ENCODE data around the gene BICC1.

The BICC1 gene

DNA sequence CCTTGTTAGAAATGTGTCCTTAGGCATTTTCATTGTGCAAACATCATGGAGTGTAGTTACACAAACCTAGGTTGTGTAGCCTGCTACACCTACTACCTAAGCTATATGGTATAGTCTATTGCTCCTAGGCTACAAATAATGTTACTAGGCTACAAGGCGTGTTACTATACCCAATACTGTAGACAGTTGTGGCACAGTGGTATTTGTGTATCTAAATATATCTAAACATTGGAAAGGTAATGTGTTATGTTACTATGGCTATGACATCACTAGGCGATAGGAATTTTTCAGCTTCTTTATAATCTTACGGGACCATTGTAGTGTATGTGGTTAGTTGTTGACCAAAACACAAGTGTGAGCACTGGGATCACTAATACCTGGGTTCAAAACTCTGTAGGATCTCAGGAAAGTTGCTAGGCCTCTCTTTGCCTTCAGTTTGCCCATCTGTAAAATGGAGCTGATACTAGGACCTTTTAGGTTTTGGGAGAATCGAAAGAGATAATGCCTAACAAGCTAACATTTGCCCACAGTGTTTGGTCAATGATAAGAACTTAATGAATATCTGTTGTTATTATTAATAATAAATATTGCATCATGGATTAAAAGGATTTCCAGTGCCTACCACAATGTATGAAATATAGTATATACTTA lies 2.7 kb downstream of the BICC1 start:
- DNase-seq = no peak

DNA sequence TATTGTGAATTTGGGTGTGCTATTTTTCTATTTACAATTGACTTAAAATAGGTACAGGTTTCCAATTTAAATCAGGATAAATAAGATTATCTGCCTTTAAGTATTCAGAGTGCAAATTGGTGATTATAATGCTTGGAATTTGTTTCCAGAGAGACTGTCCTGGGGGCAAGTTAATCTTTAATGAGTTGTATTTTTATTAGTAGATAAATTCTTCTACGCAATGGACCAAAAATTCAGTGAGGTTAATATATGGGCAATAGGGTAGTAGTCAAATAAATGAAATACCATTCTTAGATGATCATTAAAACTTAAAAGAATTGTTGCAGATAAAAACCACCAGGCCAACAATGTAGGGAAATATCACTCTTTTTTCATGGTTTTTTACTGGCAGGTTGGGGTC lies 3.4 kb downstream of the BICC1 start:
- DNase-seq = no peak

DNA sequence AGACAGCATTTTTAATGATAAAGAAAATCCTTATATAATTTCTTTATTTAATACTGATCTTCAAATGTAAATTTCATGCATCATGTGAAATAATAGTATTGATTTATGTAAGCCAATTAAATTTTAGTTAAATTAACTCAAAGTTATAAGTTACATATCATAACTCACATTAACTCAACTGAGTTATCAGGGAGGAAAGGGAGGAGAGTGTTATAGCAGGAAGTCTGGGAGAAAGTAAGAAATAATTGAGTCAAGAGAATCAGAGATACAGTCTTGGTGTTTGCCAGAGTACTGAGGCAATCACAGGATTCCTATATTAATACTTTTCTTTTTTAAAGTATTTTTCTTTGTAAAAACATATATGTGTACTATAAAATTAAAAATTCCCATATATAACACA lies 4.0 kb downstream of the BICC1 start:
- no peak for DNase-seq

DNA sequence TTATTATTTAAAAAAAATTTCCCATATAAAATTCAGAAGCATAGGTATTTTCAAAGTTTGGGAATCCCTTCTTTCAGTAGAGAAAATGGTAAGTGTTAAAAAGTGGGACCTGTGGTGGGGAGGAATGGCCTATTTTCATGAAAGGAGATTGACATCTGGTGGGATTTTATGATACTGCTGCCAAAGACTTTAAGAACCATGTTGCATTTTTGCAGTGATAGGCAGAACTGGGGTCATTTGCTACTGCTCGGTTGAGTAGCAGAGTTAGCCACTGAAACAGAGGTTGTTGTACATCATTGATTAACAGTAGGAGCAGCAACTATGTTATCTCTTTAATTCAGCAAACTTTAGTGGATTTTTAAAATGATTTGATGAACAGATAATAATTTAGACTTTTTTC lies 4.4 kb downstream of the BICC1 start:
- DNase-seq = no peak

DNA sequence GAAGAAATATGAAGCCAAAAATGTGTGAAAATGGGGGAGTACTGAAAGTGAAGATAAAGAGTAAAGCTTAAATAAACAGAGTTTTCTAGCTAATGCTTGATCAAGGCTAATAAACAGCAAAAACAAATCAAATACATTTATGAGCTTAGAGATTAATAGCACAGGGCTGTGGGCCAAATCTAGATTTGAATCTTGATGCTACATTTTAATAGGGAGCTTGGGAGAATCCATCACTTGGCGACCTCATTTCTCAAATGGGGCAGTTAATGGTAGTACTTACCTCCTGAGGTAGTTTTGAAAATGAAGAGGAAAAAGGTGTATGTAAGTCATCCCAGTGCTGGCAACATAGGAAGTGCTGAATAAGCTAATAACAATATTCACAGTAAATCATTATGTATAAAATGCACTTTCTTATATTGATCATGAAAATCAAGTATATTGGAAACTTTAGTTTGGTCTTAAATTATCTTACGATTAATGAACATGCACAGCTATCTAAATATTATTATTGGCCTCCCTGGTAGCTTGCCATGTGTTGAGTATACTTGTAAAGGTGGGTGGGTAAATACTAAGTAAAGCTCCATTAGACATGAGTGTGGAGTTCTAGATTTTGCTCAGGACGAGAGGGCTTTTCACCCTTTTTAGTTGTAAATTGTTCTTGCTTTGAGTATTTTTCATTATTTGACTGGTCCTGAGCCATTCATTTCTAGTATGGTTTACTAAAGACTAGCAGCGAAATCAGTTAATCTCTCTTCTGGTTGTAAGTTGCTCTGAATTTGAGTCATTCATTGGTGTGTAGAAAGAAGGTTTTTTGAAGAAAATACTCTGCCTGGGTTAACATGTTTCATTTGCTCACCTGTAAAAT lies 5.1 kb downstream of the BICC1 start:
- no peak for DNase-seq

DNA sequence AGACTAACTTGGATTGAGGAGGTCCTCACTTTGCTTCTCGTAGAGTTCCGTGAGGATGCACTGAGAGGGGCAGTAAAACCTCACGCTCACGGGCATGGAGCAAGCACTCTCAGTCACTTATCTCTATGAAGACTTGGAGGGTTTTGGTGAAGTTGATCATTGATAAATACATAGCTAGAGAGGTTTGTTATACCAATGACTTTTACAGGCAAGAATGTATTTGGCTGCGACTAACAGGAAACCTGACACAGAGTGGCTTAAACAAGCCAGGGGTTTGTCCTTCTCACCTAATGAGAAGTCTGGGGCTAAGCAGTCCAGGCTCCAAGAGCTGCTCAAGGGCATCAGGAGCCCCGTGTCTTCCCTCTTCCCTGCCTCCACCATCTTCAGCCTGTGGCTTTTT lies 6.1 kb downstream of the BICC1 start:
- DNase-seq = no peak

DNA sequence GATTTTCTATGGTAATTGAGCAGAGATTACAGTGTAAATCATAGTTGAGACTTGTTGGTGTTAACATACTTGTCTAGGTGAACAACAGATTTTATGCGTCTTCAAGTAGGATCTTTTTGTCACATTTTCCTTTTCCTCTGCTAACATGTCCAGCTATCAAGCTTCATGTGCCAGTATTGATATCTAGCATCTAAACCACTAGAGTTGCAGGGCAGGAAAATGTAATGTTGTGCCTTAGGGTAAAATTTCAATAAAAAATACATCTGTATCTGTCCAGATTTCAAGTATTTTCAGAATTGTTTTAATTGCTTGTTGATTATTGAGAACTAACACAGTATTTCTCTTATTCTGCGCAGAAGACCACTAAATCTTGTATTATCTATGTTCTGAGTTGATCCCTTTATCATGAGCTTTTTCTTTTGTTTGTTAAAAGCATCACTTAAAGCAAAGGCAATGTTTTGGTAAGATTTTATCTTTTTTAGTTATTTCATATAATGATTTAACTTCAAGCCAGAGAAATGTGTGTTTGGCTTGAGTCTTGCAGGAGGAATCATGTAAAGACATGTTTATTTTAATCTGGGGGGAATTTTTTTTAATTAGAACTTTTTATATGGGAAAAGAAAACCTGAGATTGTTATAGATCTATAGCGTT lies 16.5 kb downstream of the BICC1 start:
- DNase-seq = no peak

DNA sequence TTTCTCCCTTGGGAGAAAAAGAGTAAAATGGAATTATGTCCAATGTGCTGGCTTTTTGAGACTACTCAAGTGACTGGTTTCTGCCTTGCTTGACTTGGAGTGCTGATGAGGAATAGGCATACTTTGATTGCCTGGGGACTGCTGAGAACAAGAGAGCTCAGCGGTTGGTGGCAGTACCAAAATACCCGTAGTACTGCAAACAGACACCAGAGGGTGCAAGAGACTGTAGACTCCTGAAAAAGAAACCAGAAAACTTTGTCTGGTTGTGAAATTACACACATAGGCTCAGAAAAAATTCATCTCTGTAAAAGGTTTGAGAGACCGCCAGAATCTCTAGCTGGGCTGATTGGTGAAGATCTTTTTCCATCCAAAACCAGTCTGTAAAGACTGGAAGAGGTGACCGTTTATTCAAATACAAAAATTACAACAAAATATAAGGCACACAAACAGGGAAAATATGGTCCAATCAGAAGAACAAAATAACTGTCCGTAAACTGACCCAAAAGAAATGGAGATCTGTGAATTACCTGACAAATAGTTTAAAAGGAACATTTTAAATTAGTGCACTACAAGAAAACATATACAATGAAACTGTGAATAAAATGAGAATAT lies 18.5 kb downstream of the BICC1 start:
- peak; percentile 22 for DNase-seq

DNA sequence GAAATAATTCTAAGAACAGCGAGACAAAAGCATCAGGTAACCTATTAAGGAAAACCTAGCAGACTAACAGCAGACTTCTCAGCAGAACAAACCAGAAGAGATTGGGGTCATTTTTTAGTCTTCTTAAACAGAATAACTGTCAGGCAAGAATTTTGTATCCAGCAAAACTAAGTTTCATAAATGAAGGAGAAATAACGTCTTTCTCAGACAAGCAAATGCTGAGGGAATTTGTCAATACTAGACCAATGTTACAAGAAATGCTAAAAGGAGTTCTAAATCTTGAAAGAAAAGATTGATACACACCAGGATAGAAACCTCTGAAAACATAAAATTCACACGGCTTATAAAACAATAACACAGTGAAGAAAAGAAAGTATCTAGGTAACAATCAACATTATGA lies 22.6 kb downstream of the BICC1 start:
- no peak for DNase-seq

DNA sequence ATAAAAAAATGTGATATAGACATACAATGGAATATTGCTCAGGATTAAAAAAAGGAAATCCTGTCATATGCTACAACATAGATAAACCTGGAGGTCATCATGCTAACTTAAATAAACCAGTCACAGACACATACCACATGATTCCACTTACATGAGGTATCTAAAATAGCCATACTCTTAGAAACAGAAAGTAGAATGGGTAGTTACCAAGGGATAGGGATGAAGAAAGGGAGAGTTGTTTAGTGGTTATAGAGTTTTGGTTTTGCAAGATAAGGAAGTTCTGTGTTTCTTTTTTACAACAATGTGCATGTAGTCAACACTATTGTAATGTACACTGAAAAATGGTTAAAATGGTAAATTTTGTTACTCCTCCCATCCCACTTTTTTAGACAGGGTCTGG lies 30.5 kb downstream of the BICC1 start:
- no peak for DNase-seq

DNA sequence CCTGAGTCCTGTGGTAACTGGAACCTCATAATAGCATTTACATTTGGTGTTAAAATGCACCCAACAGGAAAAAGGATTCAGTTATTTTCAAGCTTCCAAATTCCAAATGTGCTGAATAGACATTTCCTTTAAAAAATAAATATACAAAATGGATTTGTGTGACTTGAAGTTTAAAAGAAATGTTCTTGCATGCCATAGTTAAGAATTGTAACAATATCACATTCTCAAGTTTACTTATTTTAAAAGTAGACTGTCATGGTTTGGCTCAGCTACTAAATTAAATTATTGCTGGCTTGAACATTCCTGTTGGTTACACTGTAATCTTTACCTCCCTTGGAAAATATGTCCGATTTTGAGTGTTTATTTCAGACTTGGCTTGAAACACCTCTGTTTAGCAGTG lies 31.5 kb downstream of the BICC1 start:
- DNase-seq = no peak

DNA sequence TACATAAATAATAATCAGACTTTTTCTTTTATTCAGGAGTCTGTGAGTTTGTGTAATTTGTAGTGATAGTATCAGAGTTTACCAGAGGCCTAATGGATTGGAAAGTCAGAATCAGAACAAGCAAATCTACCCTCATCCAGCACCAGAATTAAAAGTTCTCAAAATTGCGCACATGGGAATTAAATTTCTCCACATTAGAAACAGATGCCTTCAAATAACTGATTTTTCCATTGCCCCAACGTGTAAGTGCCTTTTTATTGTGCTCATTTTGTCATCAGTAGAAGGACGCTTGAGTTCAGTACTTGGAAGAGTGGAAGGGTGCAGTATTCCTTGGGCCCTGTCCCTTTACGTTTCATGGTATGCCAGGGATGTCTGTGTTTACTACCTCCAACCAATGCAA lies 32.8 kb downstream of the BICC1 start:
- no peak for DNase-seq

DNA sequence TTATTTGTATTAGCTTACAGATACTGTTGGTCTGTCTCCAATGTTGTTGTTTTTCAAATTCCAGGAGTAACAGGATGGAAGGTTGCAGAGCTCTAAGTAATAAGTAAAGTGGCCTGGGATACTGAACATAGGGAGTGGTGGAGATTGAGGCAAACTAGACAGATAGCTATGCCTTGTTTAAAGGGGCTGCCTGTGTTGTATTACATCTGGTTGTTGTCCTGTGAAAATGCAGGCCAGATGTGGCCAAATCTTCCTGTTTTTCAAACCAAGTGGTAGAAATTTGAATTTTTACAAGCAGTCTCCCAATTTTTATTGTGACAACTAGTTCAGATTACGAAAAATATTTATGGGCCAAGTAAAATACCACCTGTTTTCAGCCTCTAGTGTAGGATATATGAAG lies 33.5 kb downstream of the BICC1 start:
- DNase-seq = no peak

DNA sequence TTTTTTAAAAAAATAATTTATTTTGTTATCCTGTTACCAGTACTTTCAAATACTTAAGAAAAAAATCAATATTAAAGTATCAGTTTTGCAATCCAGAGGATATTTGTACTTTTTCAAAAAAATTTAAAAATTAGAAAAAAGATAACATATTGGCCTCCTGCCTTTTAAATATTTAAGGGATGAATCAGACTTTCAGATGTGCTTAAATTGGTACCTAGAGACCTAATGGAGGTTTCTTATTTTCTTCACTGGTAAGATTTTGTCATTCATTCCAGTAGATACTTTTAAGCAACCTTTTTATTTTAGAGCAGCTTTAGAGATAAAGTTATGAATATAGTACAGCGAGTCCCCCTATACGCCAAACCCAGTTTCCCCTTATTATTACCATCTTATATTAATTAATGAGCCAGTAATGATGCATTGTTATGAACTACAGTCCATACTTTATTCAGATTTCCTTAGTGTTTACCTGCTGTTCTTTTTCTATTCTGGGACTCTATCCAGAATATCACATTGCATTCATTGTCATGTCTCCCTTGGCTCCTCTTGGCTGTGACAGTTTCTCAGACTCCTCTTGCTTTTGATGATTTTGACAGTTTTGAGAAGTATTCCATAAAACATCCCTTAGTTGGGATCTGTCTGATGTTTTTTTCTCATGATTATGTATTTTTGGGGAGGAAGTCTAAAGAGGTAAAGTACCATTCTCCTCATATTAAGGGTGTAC lies 34.2 kb downstream of the BICC1 start:
- DNase-seq = no peak

DNA sequence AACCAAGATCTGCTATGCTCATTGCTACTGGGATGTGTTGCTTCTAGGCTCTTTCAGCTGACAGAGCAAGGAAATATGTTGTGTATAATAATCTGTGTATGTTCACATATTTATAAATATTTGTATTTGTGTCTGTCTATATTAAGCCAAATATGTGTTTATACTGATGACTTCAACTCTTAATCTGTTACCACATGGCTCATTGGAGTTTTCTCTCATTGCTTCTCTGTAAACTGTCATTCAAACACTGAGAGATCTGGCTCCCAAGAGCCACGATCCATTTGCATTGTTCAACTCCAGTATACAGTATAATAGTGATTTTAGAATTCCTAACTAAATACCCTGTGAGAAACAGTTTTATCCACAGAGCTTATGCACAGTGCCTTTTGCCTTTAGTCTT lies 35.3 kb downstream of the BICC1 start:
- no peak for DNase-seq

DNA sequence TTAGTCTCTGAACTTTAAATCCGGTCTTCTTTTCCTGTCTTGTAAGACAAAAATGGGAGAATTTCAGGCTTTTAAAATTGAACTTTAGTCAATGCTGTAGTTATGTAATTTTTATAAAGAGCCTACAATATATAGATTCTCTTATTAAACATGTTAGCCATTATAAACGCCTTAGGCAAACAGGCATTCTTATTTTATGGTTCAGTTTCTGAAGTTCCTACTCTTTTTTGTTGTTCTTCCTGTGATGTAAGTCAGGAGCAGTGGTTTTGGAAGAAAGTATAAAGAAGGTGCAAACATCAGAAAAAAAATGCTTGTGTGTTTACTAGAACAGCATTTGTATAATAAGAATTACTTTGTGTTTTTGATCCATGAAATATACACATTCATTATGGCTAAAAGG lies 41.6 kb downstream of the BICC1 start:
- DNase-seq = no peak

DNA sequence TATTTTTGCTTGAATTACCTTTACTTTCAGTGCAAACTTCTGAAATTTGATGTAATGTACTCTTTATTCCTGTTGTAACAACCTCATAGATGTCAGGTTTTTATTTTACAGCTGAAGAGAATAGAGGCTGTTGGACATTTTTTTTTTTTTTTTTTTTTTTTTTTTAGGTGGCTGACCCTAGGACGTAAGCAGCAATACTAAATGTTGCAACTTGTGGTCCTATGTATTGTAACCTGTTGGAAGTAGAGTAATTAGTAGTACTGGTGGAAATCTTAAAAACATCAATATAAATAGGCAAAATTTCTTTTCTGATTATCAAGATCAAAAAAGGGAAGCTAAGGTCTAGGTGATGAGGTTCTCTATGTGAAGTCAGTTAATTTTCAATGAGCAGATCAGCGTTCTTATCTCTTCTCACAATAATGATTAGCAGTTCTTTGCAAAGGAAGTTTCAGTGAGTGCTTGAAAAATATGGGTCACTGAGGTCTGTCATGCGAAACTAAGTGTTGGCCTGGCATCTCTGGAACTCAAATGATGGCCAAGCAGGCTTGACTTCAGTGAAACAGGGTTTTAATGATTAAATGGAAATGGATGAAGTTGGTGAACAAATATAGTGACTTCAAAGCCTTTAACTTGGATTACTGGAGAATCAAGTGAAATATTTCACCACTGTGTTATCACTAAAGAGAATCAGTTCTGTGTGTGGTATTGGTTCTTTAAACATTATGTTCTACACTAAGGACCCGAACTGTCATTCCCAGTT lies 42.7 kb downstream of the BICC1 start:
- no peak for DNase-seq

DNA sequence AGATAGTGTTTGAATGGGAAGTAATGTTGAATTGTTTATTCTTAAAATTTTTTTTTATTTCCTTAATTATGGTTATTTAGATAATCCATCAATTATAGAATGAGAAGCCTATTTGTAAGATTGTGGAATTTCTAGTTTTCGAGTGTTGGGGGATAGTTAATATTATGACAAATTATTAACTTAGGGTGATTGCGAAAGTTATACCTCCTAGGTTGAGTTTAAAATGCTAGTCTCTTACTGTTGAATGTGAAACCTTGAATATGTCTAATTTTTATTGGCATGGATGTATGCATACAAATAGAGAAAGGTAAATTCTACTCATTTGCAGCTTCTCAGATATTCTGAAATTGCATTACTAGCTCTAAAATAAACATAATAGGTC lies 43.2 kb downstream of the BICC1 start:
- no peak for DNase-seq

DNA sequence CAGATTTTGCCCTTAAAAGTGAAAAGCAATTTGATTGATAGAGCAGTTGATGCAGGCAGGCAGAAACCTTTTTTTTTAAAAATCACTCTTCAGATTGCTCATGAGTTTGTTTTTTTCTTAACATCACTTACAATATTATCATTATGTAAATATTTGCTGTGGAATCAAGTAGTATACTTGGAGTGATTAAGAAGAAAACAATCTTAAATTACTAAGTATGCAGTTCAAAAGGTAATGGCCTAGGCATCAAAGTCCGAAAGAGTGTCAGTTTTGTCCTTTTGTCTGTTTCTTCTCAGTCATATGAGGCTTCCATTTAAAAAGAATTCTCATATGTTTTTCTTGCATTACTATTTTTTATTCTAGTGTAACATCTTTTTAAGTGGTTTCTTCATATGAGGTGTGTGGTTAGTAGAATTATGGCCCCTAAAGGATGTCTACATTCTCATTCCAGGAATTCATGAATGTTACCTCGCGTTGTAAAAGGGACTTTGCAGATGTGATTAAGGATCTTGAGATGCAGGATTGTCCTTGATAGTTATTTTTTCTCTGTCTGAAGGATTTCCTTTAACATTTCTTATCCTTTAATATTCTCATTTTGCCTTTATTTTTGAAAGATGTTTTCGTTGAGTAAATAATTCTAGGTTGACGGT lies 44.0 kb downstream of the BICC1 start:
- no peak for DNase-seq

DNA sequence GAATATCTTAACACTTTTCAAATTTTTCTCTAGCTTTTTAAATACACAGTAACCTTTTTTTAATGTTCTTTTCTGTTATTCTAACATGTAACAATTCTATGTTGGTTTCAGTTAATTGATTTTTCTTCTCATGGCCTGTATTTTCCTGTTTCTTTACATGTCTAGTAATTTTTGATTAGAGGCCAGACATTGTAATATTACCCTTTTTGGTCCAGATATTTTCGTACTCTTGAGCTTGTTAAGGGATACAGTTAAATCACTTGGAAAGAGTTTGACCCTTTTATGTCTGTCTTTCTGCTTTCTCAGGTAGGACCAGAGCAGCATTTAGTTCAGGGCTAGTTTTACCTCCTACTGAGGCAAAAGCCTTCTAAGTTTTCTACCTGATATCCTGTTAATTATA lies 45.0 kb downstream of the BICC1 start:
- DNase-seq = no peak

DNA sequence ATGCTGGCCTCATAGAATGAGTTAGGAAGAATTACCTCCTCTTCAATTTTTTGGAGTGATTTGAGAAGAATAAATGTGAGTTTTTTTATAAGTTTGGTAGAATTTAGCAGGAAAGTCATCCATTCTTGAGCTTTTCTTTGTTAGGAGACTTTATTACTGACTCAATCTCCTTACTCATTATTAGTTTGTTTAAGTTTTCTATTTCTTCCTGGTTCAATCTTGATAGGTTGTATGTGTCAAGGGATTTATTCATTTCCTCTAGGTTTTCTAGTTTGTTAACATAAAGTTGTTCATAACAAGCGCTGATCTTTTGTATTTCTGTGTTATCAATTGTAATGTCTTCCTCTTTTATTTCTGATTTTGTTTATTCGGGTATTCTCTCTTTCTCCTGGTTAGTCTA lies 47.4 kb downstream of the BICC1 start:
- DNase-seq = no peak

DNA sequence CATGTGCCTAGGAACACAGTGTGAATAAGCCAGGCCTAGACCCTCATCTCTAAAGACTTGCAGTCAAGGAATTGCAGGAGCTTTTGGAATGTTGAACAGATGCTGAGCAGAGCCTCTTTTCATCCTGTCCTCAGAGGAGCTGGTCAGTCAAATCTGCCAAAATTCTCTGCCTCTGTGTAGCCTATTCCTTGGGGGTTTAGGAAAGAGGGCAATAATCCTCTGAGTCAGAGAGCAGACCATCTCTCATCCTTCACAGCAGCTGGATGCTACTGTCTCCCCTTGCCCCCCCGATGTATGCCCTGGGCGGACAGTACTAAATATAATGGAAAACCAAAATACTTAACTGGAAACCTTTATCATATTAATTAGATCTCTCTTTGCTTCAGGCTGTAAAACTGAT lies 52.6 kb downstream of the BICC1 start:
- no peak for DNase-seq
